Measurements from ENCODE around the gene LAMC2. TPM values are rescaled to one million over a fixed set of nuclear protein-coding genes. Genes with fewer than 3 reads are reported as not detected.
A peak's percentile ranks its signal among the peaks of the same experiment; 100 is the strongest.

Gene LAMC2
- total and polyA plus RNA-seq, 2 of the 8 experiments (the other 6 are each of a cell fraction or from before 2014, with no cell fraction given): 4.6 to 12.9 TPM

- TF ChIP-seq CTCF (IDR thresholded peaks at IDR 0.05; ENCODE audit: control extremely low read depth in 1 of 3, insufficient read depth in 1 of 3, low read depth in 1 of 3, low read length in 3 of 3) (peak; percentile 75 to 91 (median 86)), SIRT6 (IDR thresholded peaks at IDR 0.05; ENCODE audit: low read length) (no peak), SIX5 (IDR thresholded peaks at IDR 0.05; ENCODE audit: low read depth, low read length) (no peak), TCF12 (IDR thresholded peaks at IDR 0.05; ENCODE audit: low read depth, low read length) (no peak), RAD21 (IDR thresholded peaks at IDR 0.05 in 1 of 2, conservative IDR thresholded peaks at IDR 0.05 in 1 of 2; ENCODE audit: low read depth in 2 of 2, low read length in 2 of 2) (peak; percentile 74 to 84), BRCA1 (IDR thresholded peaks at IDR 0.05; ENCODE audit: low read depth, low read length) (no peak), RXRA (IDR thresholded peaks at IDR 0.05; ENCODE audit: insufficient read depth, low read depth, low read length) (no peak), PHF8 (conservative IDR thresholded peaks at IDR 0.05; ENCODE audit: low read depth, low read length) (no peak), EGR1 (IDR thresholded peaks at IDR 0.05; ENCODE audit: borderline replicate concordance, low read depth, low read length) (no peak), TAF7 (optimal IDR thresholded peaks at IDR 0.05; ENCODE audit: borderline replicate concordance, low read depth, low read length) (no peak), KDM1A (IDR thresholded peaks at IDR 0.05; ENCODE audit: borderline replicate concordance, low read length) (no peak)
Observed at GRCh38 chr1:183227422-183228346, 41.6 kb downstream of the LAMC2 start (continued).
